Smooth muscle cell of the coronary artery (primary cell): ENCODE results near the gene ACTA2. TPM values are rescaled to one million over a fixed set of nuclear protein-coding genes. Genes with fewer than 3 reads are reported as not detected.

ENCODE experiments used
- total RNA-seq: library from RNA; depleted of rRNA; stranded (reverse); fragments of >200 nt; gene quantifications from 2 replicates; pipeline ENCODE4 v1.2.3, GENCODE V29; 2014; ENCODE audit warnings: low replicate concordance

ACTA2 gene
- 131 and 480 TPM in 2 replicates for total RNA-seq

GRCh38 chr10:88952647-88953111, at the start of gene ACTA2:
Gene ACTA2, minus strand, starts transcription at chr10:88952773. Its CDS starts 3,843 bp downstream, at chr10:88948930.

GRCh38 chr10:88990384-88991160, 38.0 kb upstream of the ACTA2 start, which contains the start of gene FAS:
Gene FAS, plus strand, starts transcription at chr10:88990798. Its CDS starts 79 bp downstream, at chr10:88990877.

Other genes starting within 250 kb of the ACTA2 start
- gene LIPK, start 246.5 kb downstream of the ACTA2 start, total RNA-seq = not detected in 2 replicates
- not detected in 2 replicates for gene LIPN, start 192.8 kb downstream of the ACTA2 start, total RNA-seq
- gene LIPM, start 150.0 kb downstream of the ACTA2 start, total RNA-seq = not detected in 2 replicates
- not detected in 2 replicates for gene ANKRD22, start 100.9 kb downstream of the ACTA2 start, total RNA-seq
- gene STAMBPL1, start 72.5 kb downstream of the ACTA2 start, total RNA-seq = 8.3 and 29.6 TPM in 2 replicates
- gene FAS, start 38.0 kb upstream of the ACTA2 start, total RNA-seq = 60.1 and 108 TPM in 2 replicates